Measurements from ENCODE around the gene C11orf68. TPM values are rescaled to one million over a fixed set of nuclear protein-coding genes. Genes with fewer than 3 reads are reported as not detected.
A peak's percentile ranks its signal among the peaks of the same experiment; 100 is the strongest.

C11orf68 gene
- total and polyA plus RNA-seq, 2 of the 8 experiments (the other 6 are each of a cell fraction or from before 2014, with no cell fraction given): 24.0 to 51.2 TPM

DNA sequence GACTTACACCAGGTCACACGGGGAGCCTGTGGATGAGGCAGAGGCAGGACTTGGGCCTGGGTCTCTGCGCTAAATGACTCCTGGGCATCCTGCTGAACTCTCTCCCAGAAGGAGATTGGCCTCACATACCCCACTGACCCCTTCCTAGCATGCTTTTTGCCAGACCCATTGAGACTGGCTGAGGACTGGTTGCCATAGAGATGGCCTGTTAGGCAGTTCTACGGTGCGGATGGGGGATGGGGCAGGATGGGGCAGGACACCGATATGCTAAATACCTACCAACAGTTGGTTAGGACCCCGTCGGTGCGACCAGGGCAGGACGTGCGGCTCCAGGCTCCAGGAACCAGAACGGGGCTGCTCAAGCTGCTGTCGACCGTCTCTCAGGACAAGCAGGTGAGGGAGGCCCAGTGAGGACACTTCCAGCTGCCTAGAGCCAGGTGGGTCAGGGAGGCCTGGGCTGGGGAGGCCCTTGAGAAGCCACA, 26.6 kb upstream of the C11orf68 start, which contains the start of gene TSGA10IP:
TSS of gene TSGA10IP (plus strand) at position 51 of the 482 bp plus-strand sequence. CDS start at position 247, 196 bp downstream.
- no peaks in the 10 kb centered on the region for H3K36me3 ChIP-seq (ENCODE audit: control insufficient read depth in 2 of 4, insufficient read depth in 4 of 4, low read length in 3 of 4)
- no peaks in the 10 kb centered on the region for H3K79me2 ChIP-seq (ENCODE audit: control insufficient read depth in 1 of 2, insufficient read depth in 2 of 2, low read length in 2 of 2)
- peak within 1 kb of the TSS; percentile 62 for H2BK5ac ChIP-seq (ENCODE audit: low read depth, low read length)
- no peak within 1 kb of the TSS for H3K23ac ChIP-seq (ENCODE audit: insufficient read length)
- peak within 1 kb of the TSS; percentile 95 for H4K8ac ChIP-seq (ENCODE audit: extremely low read depth, insufficient read depth, low read length)
- POLR2A ChIA-PET (ENCODE audit: partially characterized antibody): interaction anchor here (0.6 to 2.8 kb wide), 9 partner anchors 8 to 87 kb away, joined by 3 to 13 read pairs (median 4); partner anchors contain the start of genes CCDC85B and CFL1
- DNase-seq (ENCODE audit: low read depth in 1 of 2, low spot score in 2 of 2) (peak; percentile 33 to 73), FAIRE-seq (peak; percentile 42)
- WGBS, 2 experiments (ENCODE audit: extremely low coverage in 1 of 2, insufficient coverage in 1 of 2, insufficient read length in 1 of 2, insufficient replicate concordance in 2 of 2, low coverage in 1 of 2, low lambda C conversion rate in 2 of 2, missing lambda C conversion rate in 1 of 2): 50% methylated on average over 13 of the region's 13 CpGs; no CpG with 5 or more reads in 1 of the 2 experiments
- H3K79me1 ChIP-seq (ENCODE audit: low read depth, low read length): no peaks in the 10 kb centered on the region
- peak within 1 kb of the TSS; percentile 97 for H4K91ac ChIP-seq (replicated peaks; ENCODE audit: insufficient read length, low read length)
- CTCF ChIA-PET (ENCODE audit: partially characterized antibody): interaction anchor here (1.0 to 3.9 kb wide), 5 partner anchors 12 to 58 kb away, joined by 3 to 16 read pairs (median 6); partner anchors contain the start of gene FIBP
- peak within 1 kb of the TSS; percentile 67 for H4K5ac ChIP-seq (ENCODE audit: insufficient read length, low read depth, low read length)
- H2AFZ ChIP-seq (ENCODE audit: low read length): peak within 1 kb of the TSS; percentile 15; the same call in 1 of the 2 replicates
- H3K4me3 ChIP-seq (ENCODE audit: extremely low read depth in 1 of 4, insufficient read depth in 2 of 4, low read depth in 3 of 4, low read length in 4 of 4): peak within 1 kb of the TSS; percentile 3 to 54 (median 30); a peak in 7 of 8 replicates
- H2BK120ac ChIP-seq (replicated peaks; ENCODE audit: low read depth, low read length): peak within 1 kb of the TSS; percentile 92
- peaks cover 3 to 25% (median 15%) of the 10 kb centered on the region in 4 experiments for H3K4me1 ChIP-seq (replicated peaks in 1 of 4; ENCODE audit: control insufficient read depth in 3 of 4, insufficient read depth in 4 of 4, low read length in 3 of 4)
- H3K9me3 ChIP-seq (ENCODE audit: insufficient read depth in 2 of 2, low read depth in 1 of 2, low read length in 1 of 2): no peaks in the 10 kb centered on the region
- peak within 1 kb of the TSS; percentile 55; the same call in 1 of the 2 replicates for H2AK5ac ChIP-seq (ENCODE audit: low read depth, low read length)
- peaks cover 3% of the 10 kb centered on the region; the same call in 1 of the 2 replicates for H3K23me2 ChIP-seq (ENCODE audit: low read depth, low read length)
- peak within 1 kb of the TSS; percentile 56 to 77 for H3K4me2 ChIP-seq (ENCODE audit: insufficient read depth in 1 of 2, low read depth in 2 of 2, low read length in 2 of 2)
- H2BK12ac ChIP-seq (ENCODE audit: low read depth, low read length): peak within 1 kb of the TSS; percentile 94
- H2BK20ac ChIP-seq (ENCODE audit: low read length): peak within 1 kb of the TSS; percentile 82; the same call in 1 of the 2 replicates
- H2BK15ac ChIP-seq (ENCODE audit: low read length): no peak within 1 kb of the TSS; the same call in 1 of the 2 replicates
- H3K27me3 ChIP-seq (replicated peaks in 1 of 4; ENCODE audit: control insufficient read depth in 3 of 4, extremely low read depth in 1 of 4, insufficient read depth in 3 of 4, low read length in 3 of 4): no peaks in the 10 kb centered on the region
- H3K4ac ChIP-seq (replicated peaks; ENCODE audit: insufficient read length, low read depth, low read length): peak within 1 kb of the TSS; percentile 57
- peak within 1 kb of the TSS; percentile 91 for H3K18ac ChIP-seq (ENCODE audit: extremely low read depth, low read length)
- H3K27ac ChIP-seq (ENCODE audit: low read depth, low read length): peak within 1 kb of the TSS; percentile 80
- H3K9ac ChIP-seq (replicated peaks in 1 of 4; ENCODE audit: extremely low read depth in 1 of 4, low read depth in 3 of 4, low read length in 3 of 4): peak within 1 kb of the TSS in 3 of 4 experiments; percentile 13 to 60 (median 27); a peak in 5 of 7 replicates
- no peaks in the 10 kb centered on the region for H4K20me1 ChIP-seq (replicated peaks in 1 of 2; ENCODE audit: control insufficient read depth in 1 of 2, insufficient read depth in 2 of 2, low read length in 2 of 2)
- H3K14ac ChIP-seq (ENCODE audit: insufficient read length): no peak within 1 kb of the TSS
- H3K56ac ChIP-seq (replicated peaks; ENCODE audit: insufficient read length, low read depth, low read length): no peak within 1 kb of the TSS
- TF ChIP-seq SP4 (IDR thresholded peaks at IDR 0.05; ENCODE audit: low read length) (no peak), SIRT6 (IDR thresholded peaks at IDR 0.05; ENCODE audit: low read length) (no peak), MAFK (IDR thresholded peaks at IDR 0.05; ENCODE audit: low read depth, low read length) (no peak), PHF8 (conservative IDR thresholded peaks at IDR 0.05; ENCODE audit: low read depth, low read length) (no peak), CEBPB (IDR thresholded peaks at IDR 0.05; ENCODE audit: low read depth, low read length) (no peak), SUZ12 (IDR thresholded peaks at IDR 0.05; ENCODE audit: low read length) (no peak), TAF1 (IDR thresholded peaks at IDR 0.05; ENCODE audit: low read depth, low read length) (peak; percentile 71), TAF7 (optimal IDR thresholded peaks at IDR 0.05; ENCODE audit: borderline replicate concordance, low read depth, low read length) (no peak), BRCA1 (IDR thresholded peaks at IDR 0.05; ENCODE audit: low read depth, low read length) (no peak), GTF2F1 (IDR thresholded peaks at IDR 0.05; ENCODE audit: borderline replicate concordance, low read depth, low read length) (no peak), HDAC2 (IDR thresholded peaks at IDR 0.05; ENCODE audit: borderline replicate concordance in 1 of 2, low read depth in 2 of 2, low read length in 2 of 2) (no peak)
- TF ChIP-seq, protein P1, sequence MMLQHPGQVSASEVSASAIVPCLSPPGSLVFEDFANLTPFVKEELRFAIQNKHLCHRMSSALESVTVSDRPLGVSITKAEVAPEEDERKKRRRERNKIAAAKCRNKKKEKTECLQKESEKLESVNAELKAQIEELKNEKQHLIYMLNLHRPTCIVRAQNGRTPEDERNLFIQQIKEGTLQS (IDR thresholded peaks at IDR 0.05; ENCODE audit: insufficient read depth, low read depth, low read length): no peak
